Stimulated activated CD4-positive, alpha-beta T cell treated with anti-CD3 and anti-CD28 coated beads, TNF-alpha, amount 100 ng/mL, for 1 hour (primary cell): Measurements from ENCODE around the gene NREP.

Experiments used
- DNase-seq, 3 donors: peaks; one replicate each; pipeline ENCODE4 v3.0.0-alpha.2; 2020; ENCODE audit warnings: low read depth in 3 of 3, low spot score in 1 of 3

NREP gene

GRCh38 chr5:111697881-111698757 is 58.9 kb downstream of the NREP start:
- DNase-seq: no peak

- no peak for DNase-seq
Measured at GRCh38 chr5:111697215-111697614, 59.8 kb downstream of the NREP start.

GRCh38 chr5:111695991-111696390 is 61.0 kb downstream of the NREP start:
- DNase-seq: no peak

- no peak for DNase-seq
Measured at GRCh38 chr5:111694133-111694532, 62.9 kb downstream of the NREP start.

GRCh38 chr5:111691914-111692313 is 65.1 kb downstream of the NREP start:
- no peak for DNase-seq

GRCh38 chr5:111691508-111691907 is 65.5 kb downstream of the NREP start:
- no peak for DNase-seq

- no peak for DNase-seq
Measured at GRCh38 chr5:111689357-111689935, 67.5 kb downstream of the NREP start.

- no peak for DNase-seq
Measured at GRCh38 chr5:111685969-111686368, 71.0 kb downstream of the NREP start.

- no peak for DNase-seq
Measured at GRCh38 chr5:111682641-111683040, 74.4 kb downstream of the NREP start.

GRCh38 chr5:111682121-111682520 is 74.9 kb downstream of the NREP start:
- no peak for DNase-seq

GRCh38 chr5:111681414-111682120 is 75.4 kb downstream of the NREP start:
- no peak for DNase-seq

GRCh38 chr5:111680737-111681413 is 76.1 kb downstream of the NREP start:
- DNase-seq: no peak

GRCh38 chr5:111679611-111680010 is 77.4 kb downstream of the NREP start:
- no peak for DNase-seq
